ENCODE measurements around the gene MRPL37.

The MRPL37 gene

DNA sequence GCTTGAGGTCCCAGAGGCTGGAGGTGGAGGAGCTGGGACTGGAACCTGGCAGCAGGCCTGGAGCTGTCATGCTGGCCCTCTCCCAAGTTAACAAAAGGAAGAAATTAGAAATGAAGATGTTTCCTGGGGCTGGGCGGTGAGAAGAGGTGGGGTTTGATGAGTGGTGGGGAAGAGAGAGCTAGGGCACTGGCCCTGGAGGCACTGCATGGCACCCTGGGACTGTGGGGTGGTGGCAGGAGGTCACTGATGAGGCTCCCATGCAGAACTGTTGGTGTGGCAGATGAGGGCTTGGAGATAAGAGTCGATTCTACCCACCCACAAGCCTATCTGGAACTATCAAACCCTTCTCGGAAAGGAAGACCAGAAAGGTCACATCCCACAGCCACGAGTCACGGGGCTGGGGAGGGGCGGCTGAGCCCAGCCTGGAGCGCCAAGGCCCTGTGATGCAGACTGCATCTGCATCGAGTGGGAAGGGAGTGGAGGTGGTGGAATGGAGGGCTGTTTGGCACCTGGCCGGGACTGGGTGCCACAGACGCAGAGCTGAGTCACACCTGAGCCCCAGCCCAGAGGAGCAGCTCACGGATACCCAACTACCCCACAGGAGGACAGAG, 29.4 kb downstream of the MRPL37 start (continued):
- TF ChIP-seq ZBTB49 (tag by site-specific recombination; IDR thresholded peaks at IDR 0.05; ENCODE audit: low read depth) (no peak), ZNF600 (tag by site-specific recombination; IDR thresholded peaks at IDR 0.05) (peak; percentile 61; the same call in 1 of the 2 replicates), ZNF777 (tag by site-specific recombination; IDR thresholded peaks at IDR 0.05; ENCODE audit: borderline replicate concordance) (no peak), ZNF350 (tag by site-specific recombination; IDR thresholded peaks at IDR 0.05) (no peak), SETDB1 (IDR thresholded peaks at IDR 0.05; ENCODE audit: insufficient read length, low read length) (no peak)
- TF ChIP-seq, protein P1, sequence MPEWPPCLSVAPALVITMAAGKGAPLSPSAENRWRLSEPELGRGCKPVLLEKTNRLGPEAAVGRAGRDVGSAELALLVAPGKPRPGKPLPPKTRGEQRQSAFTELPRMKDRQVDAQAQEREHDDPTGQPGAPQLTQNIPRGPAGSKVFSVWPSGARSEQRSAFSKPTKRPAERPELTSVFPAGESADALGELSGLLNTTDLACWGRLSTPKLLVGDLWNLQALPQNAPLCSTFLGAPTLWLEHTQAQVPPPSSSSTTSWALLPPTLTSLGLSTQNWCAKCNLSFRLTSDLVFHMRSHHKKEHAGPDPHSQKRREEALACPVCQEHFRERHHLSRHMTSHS (tag by site-specific recombination; IDR thresholded peaks at IDR 0.05) = no peak

GRCh38 chr1:54230507-54231339, 30.8 kb downstream of the MRPL37 start:
- POLR2A ChIA-PET = no interaction called here
- H3K4me3 ChIP-seq (ENCODE audit: low read depth, low read length) = no peak overlapping the region
- H3K9me3 ChIP-seq (ENCODE audit: control insufficient read depth, insufficient read depth, low read depth, low read length) = no peaks in the 10 kb centered on the region
- CTCF ChIA-PET = no interaction called here
- no peak overlapping the region for H3K27ac ChIP-seq (ENCODE audit: extremely low read depth, low read depth, low read length)
- H3K36me3 ChIP-seq (ENCODE audit: control insufficient read depth in 2 of 2, insufficient read depth in 1 of 2, low read length in 2 of 2) = peaks cover 0 to 3% of the 10 kb centered on the region in 2 experiments; a peak in 1 of 3 replicates
- H3K4me1 ChIP-seq (ENCODE audit: control insufficient read depth, insufficient read depth, low read length) = no peaks in the 10 kb centered on the region
- TF ChIP-seq ZBTB17 (tag by site-specific recombination; IDR thresholded peaks at IDR 0.05) (0 out of 2 replicates have a peak, but pooled peaks have one; percentile 9), ZNF155 (tag by site-specific recombination; IDR thresholded peaks at IDR 0.05) (no peak), ZNF473 (tag by site-specific recombination; IDR thresholded peaks at IDR 0.05) (no peak), ZNF626 (tag by site-specific recombination; IDR thresholded peaks at IDR 0.05) (no peak), ZNF549 (tag by site-specific recombination; IDR thresholded peaks at IDR 0.05) (no peak), ZNF558 (tag by site-specific recombination; IDR thresholded peaks at IDR 0.05) (no peak), ZNF76 (tag by site-specific recombination; IDR thresholded peaks at IDR 0.05; ENCODE audit: borderline replicate concordance, low read depth) (no peak), ZFHX2 (tag by site-specific recombination; conservative IDR thresholded peaks at IDR 0.05) (no peak), SETDB1 (IDR thresholded peaks at IDR 0.05; ENCODE audit: insufficient read length, low read length) (no peak), ZNF140 (tag by site-specific recombination; IDR thresholded peaks at IDR 0.05) (no peak), ZNF658 (tag by site-specific recombination; IDR thresholded peaks at IDR 0.05) (no peak), ZNF677 (tag by site-specific recombination; IDR thresholded peaks at IDR 0.05) (no peak), KLF7 (tag by site-specific recombination; IDR thresholded peaks at IDR 0.05; ENCODE audit: borderline replicate concordance) (no peak), ZNF629 (tag by site-specific recombination; IDR thresholded peaks at IDR 0.05) (0 out of 2 replicates have a peak, but pooled peaks have one; percentile 13), GLI4 (tag by site-specific recombination; IDR thresholded peaks at IDR 0.05) (no peak), ZSCAN23 (tag by site-specific recombination; IDR thresholded peaks at IDR 0.05) (no peak), ZNF529 (tag by site-specific recombination; IDR thresholded peaks at IDR 0.05; ENCODE audit: insufficient replicate concordance) (no peak), ZNF792 (tag by site-specific recombination; IDR thresholded peaks at IDR 0.05) (no peak), ZNF624 (tag by site-specific recombination; IDR thresholded peaks at IDR 0.05) (no peak), ZNF664 (tag by site-specific recombination; IDR thresholded peaks at IDR 0.05) (peak; percentile 79; the same call in 1 of the 2 replicates)
- TF ChIP-seq, protein P2, sequence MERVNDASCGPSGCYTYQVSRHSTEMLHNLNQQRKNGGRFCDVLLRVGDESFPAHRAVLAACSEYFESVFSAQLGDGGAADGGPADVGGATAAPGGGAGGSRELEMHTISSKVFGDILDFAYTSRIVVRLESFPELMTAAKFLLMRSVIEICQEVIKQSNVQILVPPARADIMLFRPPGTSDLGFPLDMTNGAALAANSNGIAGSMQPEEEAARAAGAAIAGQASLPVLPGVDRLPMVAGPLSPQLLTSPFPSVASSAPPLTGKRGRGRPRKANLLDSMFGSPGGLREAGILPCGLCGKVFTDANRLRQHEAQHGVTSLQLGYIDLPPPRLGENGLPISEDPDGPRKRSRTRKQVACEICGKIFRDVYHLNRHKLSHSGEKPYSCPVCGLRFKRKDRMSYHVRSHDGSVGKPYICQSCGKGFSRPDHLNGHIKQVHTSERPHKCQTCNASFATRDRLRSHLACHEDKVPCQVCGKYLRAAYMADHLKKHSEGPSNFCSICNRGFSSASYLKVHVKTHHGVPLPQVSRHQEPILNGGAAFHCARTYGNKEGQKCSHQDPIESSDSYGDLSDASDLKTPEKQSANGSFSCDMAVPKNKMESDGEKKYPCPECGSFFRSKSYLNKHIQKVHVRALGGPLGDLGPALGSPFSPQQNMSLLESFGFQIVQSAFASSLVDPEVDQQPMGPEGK (tag by site-specific recombination; IDR thresholded peaks at IDR 0.05) = no peak
- TF ChIP-seq, protein P3, sequence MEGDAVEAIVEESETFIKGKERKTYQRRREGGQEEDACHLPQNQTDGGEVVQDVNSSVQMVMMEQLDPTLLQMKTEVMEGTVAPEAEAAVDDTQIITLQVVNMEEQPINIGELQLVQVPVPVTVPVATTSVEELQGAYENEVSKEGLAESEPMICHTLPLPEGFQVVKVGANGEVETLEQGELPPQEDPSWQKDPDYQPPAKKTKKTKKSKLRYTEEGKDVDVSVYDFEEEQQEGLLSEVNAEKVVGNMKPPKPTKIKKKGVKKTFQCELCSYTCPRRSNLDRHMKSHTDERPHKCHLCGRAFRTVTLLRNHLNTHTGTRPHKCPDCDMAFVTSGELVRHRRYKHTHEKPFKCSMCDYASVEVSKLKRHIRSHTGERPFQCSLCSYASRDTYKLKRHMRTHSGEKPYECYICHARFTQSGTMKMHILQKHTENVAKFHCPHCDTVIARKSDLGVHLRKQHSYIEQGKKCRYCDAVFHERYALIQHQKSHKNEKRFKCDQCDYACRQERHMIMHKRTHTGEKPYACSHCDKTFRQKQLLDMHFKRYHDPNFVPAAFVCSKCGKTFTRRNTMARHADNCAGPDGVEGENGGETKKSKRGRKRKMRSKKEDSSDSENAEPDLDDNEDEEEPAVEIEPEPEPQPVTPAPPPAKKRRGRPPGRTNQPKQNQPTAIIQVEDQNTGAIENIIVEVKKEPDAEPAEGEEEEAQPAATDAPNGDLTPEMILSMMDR (tag by site-specific recombination; IDR thresholded peaks at IDR 0.05) = no peak
- TF ChIP-seq, protein P4, sequence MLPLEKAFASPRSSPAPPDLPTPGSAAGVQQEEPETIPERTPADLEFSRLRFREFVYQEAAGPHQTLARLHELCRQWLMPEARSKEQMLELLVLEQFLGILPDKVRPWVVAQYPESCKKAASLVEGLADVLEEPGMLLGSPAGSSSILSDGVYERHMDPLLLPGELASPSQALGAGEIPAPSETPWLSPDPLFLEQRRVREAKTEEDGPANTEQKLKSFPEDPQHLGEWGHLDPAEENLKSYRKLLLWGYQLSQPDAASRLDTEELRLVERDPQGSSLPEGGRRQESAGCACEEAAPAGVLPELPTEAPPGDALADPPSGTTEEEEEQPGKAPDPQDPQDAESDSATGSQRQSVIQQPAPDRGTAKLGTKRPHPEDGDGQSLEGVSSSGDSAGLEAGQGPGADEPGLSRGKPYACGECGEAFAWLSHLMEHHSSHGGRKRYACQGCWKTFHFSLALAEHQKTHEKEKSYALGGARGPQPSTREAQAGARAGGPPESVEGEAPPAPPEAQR (tag by site-specific recombination; IDR thresholded peaks at IDR 0.05) = no peak

All from HEK293 (cell line).